ENCODE measurements around the gene HHAT.

GRCh38 chr1:210669951-210670350 is 341.2 kb downstream of the HHAT start:
- TF ChIP-seq EP300 (IDR thresholded peaks at IDR 0.05; ENCODE audit: low read depth) (no peak), CTCF (IDR thresholded peaks at IDR 0.05) (no peak), POLR2AphosphoS5 (IDR thresholded peaks at IDR 0.05) (no peak)

Data from transverse colon (tissue), 4 donors.